GM19455 (cell line): ENCODE data around the gene CREB5.
"Not testable (repeated sequence)": the region's sequence is repeated elsewhere in the genome, so short reads cannot be mapped to it uniquely, and the experiment has no call there.

ENCODE experiments used
- ATAC-seq: cut with Tn5 transposase; IDR thresholded peaks from one replicate; pipeline ENCODE4 v1.9.1; 2021; ENCODE audit not compliant: unreplicated experiment

The CREB5 gene, protein sequence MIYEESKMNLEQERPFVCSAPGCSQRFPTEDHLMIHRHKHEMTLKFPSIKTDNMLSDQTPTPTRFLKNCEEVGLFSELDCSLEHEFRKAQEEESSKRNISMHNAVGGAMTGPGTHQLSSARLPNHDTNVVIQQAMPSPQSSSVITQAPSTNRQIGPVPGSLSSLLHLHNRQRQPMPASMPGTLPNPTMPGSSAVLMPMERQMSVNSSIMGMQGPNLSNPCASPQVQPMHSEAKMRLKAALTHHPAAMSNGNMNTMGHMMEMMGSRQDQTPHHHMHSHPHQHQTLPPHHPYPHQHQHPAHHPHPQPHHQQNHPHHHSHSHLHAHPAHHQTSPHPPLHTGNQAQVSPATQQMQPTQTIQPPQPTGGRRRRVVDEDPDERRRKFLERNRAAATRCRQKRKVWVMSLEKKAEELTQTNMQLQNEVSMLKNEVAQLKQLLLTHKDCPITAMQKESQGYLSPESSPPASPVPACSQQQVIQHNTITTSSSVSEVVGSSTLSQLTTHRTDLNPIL

GRCh38 chr7:28411876-28412662 lies at the start of gene CREB5:
TSS of gene CREB5 (plus strand) at chr7:28412518. CDS start at chr7:28412915, 397 bp downstream.
- no peak for ATAC-seq

DNA sequence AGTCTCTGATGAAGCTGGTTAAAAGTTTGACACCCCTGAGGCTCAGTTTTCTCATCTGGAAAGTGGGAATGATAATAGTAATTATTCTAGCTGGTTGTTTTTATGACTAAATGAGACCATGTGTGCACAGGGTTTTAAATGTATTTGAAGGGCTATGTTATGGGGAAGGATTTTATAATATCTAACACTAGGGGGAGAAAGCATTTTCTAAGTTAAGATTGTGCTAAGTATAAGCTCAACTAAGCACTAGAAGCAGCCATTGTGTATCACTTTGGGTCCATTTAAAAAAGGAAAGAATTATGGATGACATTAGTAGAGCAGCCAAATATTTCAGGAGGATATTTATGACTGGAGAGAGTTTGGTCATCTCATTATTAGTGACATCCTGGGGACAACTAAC lies 49.5 kb upstream of the CREB5 start:
- ATAC-seq = no peak

DNA sequence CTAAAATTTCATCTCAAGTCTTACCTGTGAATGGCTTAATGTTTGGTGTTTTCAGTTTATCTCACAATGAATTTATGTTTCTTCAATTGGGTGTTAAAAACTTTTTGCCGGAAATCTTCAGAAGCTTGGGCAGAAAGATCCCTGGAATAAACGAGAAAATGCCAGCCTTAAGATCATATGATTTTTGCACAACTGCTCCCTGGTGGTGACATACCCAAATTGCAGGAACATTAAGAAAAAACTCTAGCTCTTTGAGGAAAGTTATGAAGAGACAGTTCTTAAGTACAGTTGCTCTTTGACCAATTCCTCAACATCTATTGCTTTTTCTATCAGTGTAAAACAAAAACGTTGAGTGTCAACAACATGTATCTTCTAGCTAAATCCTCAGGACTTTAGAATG lies 48.2 kb upstream of the CREB5 start:
- no peak for ATAC-seq

- ATAC-seq = no peak
Measured at GRCh38 chr7:28369523-28369922, 42.8 kb upstream of the CREB5 start.

DNA sequence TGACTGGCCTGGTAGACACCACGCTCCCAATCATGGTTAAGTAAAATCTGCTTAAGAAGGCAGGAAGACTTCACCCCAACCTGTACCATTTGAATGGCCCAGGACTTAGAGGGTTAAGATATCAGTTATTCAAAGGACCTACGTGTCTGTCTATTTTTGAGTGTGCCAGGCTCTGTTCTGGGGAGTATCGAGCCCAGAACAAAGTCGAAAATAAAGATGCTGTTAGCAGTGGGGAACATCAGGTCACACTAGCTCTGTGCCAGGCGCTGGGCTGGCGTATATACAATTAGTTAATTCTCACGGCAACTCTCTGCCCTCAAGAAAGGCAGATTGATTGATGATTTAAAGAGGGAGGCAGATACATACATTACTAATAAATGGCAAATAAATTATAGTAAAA lies 40.5 kb upstream of the CREB5 start:
- no peak for ATAC-seq

- ATAC-seq = no peak
Measured at GRCh38 chr7:28373990-28374389, 38.3 kb upstream of the CREB5 start.

DNA sequence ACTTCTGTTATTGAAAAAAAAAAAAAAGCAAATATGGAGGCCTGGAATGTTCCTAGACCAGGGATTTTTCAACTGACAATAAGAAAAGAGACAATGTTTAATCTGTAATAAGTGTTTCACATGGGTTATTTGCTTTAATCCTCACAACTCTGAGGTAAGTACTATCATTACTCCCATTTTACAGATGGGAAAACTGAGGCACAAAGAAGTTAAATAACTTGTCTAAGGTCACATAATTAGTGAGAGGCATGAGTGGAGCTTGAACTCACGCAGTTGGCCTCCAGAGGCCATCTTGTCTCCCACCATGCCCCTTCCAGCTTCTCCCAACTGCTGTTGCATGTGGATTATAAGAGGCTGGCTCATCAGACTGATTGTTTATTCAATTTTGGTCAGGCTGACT lies 36.6 kb upstream of the CREB5 start:
- no peak for ATAC-seq

DNA sequence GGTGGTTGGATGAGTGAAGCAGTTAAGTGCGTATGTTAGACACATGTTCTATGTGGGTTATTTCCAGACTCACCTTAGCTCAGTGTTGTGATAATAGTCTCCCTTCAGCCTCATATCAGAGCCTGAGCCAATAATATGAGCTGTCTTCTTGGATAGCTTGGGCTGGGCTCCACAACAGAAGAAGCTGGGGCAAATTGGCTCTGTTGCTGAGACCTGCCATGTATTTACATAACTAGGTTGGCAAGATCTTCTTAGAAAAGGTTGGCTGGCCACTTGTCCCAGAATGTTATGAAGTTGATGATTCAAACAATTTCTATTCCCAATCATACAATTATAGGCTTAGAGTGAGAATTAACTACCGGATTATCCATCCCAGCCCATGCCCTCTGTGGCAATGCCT lies 35.7 kb upstream of the CREB5 start:
- no peak for ATAC-seq

DNA sequence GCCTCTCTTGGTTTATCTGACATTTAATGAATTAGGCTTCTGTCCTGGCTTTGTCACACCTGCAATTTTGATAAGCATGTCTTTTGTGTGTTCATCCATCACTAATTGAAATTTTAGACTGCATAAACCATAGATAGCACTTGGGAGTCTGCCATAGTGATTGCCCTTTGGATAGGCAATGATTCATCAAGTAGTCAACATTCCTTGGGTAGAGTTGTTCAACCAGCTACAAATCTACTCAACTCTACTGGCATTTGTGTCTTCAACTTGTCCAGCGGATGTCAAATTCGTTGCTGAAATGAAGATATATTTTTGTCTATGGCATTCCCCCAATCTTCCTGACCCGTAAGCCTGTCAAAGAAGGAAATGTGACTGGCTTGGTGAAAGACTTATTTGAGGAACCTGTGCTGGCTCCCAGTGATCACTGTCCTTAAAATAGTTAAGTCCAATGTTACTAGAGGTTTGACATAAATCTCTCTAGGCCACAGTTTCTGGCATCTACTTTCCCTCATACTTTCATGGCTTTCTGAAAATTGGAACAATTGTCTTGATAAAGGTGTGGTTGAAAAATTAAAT lies 33.7 kb upstream of the CREB5 start:
- ATAC-seq = no peak

- no peak for ATAC-seq
Measured at GRCh38 chr7:28381466-28381865, 30.9 kb upstream of the CREB5 start.

- ATAC-seq = no peak
Measured at GRCh38 chr7:28382144-28382543, 30.2 kb upstream of the CREB5 start.

- ATAC-seq = no peak
Measured at GRCh38 chr7:28383975-28384374, 28.3 kb upstream of the CREB5 start.

DNA sequence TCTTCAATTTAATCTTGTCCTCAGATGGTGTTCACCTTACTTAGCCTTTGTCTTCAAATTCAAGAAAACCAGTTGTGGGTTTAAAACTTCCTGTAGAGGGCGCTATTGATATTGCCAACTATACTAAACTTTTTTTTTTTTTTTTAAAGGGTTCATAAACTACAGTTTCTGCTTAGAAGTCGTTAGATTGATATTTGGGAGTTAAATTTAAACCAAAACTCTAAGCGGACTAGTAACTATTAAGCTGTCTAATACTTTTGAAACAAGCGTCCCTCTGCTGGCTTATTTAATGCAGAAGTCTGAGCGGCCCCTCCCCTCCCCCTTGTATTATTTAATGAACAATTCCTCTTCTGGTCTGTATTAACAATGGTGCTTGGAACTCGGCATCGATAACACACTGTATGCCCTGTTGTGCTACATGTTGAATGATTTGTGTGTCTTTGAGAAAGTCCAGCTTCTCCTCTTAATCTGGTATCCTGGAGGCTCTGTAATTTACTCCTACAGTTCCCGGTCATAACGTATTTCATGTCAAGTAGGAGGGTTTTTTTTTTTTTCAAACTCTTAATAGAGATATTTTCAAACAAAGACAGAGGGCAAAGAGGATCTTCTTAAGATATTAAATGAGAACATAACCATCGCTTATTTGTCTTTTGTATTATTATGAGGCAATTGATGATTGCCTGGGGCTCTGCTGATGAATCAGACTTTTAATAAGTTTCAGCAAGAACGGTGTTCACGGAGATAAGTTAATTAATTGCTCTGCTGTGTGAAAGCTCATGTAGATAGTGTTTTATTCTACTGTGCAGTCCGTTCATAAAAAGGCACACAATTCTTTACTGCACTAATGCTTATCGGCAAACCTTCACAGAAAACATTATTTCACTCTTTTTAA lies 22.6 kb upstream of the CREB5 start:
- no peak for ATAC-seq

DNA sequence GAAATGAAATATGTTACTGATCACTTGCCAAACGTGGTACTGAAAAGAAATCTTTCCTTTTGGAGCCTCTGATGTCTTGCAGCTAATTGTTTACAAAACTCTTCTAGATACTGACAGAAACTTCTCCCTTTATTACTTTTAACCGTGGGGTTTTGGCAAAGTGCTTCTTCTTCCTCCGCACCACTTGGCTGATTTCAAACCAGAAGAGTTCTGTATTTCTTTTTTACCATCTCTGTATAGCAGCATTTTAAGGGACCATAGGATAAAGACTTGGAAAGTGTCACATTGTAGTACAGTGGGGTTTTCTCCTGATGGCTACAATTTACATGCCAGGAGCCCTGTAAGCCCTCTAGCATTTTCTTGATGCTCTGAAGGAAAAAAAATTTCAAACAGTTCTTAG lies 21.9 kb upstream of the CREB5 start:
- ATAC-seq = no peak

GRCh38 chr7:28392289-28392688 lies 20.0 kb upstream of the CREB5 start:
- ATAC-seq = no peak

DNA sequence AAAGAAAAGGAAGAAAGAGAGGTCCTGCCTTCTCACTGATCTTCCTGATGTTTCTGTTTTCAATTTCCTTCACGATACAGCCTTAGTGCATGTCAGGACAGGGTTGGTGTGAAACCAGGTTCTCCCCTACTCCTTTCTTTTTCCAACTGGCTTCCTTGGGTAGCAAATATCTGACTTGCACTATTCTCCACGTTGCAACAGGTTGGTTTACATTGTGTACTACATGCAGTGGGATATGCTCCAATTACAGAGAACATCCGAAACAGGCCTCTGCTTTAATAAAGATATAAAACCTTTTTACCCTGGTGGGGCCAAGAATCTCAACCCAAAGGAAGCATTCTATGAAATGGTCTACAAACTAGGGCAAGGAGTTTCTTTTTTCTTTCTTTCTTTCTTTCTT lies 16.9 kb upstream of the CREB5 start:
- no peak for ATAC-seq

- ATAC-seq = no peak
Measured at GRCh38 chr7:28395831-28396230, 16.5 kb upstream of the CREB5 start.

GRCh38 chr7:28397141-28397540 lies 15.2 kb upstream of the CREB5 start:
- no peak for ATAC-seq

GRCh38 chr7:28400838-28401360 lies 11.4 kb upstream of the CREB5 start:
- ATAC-seq = no peak

DNA sequence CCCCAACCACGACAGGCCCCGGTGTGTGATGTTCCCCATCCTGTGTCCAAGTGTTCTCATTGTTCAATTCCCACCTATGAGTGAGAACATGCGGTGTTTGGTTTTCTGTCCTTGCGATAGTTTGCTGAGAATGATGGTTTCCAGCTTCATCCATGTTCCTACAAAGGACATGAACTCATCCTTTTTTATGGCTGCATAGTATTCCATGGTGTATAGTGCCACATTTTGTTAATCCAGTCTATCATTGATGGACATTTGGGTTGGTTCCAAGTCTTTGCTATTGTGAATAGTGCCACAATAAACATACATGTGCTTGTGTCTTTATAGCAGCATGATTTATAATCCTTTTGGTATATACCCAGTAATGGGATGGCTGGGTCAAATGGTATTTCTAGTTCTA lies 10.8 kb upstream of the CREB5 start:
- ATAC-seq = not testable (repeated sequence)

GRCh38 chr7:28405662-28406061 lies 6.7 kb upstream of the CREB5 start:
- no peak for ATAC-seq
